ENCODE data around the gene METTL21C.

METTL21C gene

DNA sequence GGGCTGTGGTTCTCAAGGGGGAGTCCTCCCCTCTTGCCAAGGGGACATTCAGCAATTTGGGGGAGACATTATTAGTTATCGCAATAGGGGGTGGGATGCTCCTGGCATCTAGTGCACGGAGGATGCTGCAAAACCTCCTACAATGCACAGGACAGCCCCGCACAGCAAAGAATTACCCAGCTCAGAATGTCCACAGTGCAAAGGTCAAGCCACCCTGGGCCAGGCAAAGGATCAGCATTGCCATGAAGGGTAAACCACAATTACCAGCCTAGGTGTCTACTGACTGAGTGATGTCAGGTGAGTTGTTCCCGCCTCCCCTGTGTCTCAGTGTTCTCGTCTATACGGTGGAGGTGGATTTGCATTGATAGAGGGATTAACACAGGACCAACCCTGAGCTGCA is 2.4 kb upstream of the METTL21C start:
- no peak for DNase-seq

DNA sequence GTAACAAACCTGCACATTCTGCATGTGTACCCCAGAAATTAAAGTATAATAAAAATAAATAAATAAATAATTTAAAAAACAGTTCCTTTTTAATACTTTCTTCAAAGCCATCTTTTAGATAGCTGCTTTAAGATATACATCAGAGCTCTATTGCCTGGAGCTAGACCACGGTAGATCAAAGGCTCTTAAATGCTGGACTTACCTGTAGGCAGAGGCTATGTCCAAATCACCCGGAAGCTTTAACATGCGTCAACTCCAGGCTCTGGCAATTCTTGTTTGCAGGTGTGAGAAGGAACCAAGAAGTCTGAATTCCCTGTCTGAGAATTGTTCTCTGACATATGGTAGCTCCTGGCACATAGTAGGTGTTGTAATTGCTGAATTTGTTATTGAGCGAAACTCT is 1.6 kb upstream of the METTL21C start:
- DNase-seq = no peak

DNA sequence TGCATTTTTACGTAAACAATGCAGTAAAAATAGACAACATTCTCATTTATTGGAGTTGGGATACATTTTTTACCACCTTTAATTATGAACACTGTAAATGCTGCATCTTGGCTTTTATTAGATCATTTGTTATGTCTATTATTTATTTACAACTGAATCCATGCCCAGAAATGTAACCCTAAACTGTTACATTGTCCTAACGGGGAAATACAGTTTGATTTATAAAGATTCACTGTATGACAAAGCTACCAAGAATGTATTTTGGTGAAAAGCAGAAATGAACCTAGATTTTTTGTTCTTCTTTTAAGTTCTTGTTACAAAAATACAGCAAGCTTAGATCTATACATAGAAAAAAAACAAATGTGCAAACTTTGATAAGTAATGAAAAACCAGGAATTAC is 1.1 kb downstream of the METTL21C start:
- no peak for DNase-seq

DNA sequence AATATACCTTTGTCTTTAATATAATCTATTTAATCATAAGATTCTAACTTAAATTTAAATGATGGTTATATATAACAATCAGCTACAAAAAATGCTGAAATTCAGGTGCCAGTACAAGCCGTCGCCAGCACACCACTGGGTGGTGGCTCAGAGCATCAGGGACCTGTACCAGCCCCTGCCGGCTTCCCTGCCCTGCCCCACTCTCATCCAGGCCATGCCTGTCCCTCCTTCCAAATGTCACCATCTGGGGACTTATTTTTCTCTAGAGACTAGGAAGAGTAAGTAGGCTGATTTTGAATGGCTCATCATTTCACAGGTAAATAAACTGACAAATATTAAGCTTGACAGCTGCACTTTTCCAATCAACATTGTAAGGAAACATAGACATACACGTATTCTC is 1.6 kb downstream of the METTL21C start:
- no peak for DNase-seq

DNA sequence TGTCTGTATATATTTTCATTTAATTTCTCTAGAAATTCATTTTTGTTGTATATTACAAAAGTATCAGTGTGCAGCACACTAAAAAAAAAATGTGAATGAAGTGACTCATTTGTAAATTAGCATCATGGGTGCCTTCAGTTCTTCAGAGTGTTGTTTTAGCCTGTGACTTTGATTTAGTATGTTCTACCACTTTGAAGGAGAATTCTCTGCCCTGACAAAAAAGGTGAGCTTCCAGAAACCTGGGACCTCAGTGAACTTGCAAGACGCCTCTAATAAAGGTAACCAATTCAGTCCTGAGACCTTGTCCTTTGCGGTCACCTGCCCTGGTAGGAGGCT is 2.4 kb downstream of the METTL21C start:
- DNase-seq = no peak

DNA sequence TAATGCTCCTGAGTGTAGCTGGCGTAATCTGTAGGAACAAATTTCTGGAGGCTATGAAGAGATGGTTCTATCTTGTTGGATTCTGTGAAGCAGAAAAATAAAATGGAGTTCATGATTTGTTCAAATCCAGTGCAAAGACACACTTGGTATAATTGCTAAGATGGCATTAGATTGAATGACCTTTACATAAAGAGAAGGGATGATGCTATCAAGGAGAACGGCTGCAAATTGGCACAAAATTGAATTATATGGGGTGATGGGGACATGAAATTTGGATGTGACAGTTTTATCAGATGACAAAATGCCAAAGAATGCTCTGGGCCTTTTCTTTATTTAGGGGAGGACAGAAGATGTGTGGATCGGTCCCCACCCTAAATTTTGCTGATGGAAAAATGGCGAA is 4.0 kb downstream of the METTL21C start:
- no peak for DNase-seq

DNA sequence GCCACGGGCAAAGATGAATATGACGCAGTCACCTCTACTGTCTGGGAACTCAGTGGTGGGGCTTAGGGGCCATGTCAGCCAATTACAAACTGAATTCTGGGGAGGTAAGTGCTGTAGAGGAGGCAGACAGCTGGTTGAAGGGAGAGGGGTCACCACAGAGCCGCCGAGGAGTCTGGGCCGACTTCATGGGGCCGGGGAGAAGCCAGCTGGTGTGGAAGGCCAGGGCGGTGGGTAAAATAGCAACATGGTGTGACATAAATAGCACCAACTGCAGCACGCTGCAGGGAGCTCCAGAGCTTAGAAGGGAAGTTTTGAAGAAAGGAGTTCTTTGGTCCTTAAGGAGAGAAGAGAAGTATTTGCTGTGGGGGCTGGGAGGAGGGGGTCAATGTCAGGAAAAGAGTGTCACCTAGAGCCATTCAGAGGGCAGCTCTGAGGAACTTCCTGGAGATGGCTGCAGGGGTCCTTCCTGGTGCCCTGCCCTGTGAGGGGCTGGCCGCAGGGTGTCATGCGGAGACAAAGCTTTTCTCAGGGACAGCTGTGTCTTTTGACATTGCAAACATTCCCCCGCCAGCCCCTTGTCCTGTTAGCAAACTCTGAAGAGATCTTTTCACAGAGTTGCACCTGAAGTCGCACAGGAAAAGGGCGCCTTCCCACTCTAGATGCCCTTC is 6.4 kb downstream of the METTL21C start:
- DNase-seq = no peak

DNA sequence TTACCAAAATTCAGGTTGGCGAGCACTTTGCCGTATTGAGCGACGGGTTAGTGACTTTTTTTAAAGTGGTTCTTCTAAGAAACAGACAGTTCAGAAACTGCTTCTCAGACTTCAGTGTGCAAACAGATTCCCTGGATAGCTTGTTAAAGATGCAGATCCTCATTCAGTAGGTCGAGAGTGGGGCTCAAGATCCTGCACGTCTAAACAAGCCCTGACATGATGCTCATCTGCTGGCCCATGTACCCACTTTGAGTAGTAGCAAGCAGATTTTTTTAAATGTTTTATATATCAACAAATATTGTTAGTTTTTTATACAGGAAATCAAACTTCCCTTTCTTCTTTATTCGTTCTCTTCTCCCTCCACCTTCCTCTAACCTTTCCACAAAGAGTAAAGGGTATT is 7.3 kb downstream of the METTL21C start:
- no peak for DNase-seq

DNA sequence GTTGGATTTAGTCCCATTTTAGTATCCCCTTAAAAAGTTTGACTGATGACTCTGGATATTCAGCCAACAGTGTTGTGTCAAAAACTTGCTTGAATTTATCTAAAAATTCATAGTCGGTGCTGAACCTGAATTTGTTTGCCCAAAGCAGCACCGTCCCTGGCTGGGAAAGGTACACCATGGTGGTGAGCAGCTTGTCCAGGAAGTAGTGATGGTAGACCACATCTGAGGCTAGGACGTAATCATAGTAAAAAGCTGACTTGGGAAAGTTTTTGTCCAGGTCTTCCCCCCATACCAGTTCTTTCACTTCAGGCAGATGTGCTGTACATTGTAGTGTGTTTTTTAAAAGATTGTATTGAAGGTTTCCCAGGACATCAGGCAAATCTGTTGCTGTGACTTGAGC is 8.8 kb downstream of the METTL21C start:
- no peak for DNase-seq

DNA sequence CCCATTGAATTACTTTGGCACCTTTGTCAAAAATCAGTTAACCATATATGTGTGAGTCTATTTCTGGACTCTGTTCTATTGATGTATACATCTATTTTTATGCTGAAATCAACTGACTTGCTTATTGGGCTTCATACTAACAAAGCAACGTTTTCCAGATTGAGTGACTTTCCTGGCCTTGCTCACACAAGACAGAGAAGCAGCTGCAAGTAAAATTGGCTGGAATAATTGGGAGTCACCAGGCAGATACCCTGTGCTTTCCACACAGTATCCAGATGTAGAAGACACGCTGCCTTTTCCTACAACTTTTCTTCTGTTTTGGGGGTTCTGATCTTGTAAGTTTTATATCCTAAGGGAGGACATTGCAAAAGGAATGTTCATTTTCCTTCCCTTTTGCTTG is 11.2 kb downstream of the METTL21C start:
- no peak for DNase-seq

DNA sequence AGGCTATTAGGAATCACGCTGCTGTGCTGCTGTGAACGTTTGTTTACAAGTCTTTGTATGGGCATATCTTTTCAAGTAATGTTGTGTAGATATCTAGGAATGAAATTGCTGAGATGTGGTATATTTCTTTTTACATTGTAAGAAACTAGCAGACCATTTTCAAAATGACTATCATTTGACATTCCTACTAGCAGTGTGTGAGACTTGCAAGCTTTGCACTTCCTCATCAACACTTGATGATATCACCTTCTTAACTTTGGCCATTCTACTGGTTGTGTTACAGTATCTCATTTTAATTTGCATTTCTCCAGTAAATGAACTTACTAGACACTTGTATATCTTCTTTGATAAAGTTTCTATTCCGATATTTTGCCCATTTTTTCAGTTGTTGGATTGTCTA is 12.1 kb downstream of the METTL21C start:
- DNase-seq = no peak

DNA sequence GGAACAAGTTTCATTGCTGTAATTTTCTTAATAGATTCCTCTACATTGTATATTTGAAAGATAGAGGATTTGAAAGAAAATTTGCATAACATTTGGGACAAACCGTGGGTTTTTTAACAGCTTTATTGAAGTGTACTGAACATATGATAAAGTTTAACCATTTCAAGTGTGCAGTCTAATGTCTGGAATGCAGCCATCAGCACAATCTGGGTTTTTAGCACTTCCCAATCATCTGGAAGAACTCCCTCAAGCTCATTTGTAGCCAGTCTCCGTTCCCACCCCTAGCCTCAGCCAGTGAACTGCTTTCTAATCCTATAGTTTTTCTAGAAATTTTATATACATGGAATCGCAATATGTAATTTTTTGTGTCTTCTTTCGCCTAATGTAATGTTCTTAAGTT is 12.6 kb downstream of the METTL21C start:
- no peak for DNase-seq

DNA sequence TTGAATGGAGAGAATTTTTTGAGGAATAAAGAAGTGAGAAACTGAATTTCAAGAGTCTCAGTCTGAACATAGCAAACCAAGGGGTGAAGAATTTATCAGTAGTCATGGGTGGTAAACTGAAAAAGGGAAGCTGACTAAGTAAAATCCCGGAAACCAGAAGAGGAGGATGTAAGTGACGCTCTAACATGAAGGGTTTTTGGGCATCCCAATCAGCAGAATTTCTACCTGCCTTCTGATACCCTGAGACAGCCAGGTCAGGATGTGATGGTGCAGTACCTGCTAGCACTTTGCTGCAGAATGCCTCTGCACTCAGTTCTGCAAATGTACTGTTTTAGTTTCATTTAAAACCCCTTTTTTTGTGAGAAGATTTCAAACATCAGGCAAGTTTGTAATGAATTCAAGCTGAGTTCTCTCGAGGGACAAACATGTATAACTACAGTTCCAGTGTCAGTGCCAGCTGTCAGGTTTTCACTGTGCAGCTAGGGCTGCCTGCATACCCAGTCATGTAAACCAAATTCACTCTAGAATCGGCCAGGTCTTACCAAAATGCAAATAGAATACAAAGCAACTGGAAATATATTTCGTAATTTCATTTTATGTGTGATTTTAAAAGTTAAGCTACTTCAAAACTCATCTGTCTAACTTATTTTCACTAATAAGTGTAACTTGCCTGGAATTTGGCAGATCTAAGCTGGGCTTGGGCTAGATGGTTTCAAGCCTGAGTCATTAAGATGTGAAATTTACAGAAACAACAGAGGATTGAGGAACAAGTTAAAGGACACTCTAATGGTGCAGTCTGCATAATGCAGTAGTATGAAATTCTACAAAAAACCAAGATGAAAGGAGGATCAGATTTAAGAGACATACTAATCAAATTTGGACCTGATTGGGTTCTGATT is 13.8 kb downstream of the METTL21C start:
- DNase-seq = no peak

DNA sequence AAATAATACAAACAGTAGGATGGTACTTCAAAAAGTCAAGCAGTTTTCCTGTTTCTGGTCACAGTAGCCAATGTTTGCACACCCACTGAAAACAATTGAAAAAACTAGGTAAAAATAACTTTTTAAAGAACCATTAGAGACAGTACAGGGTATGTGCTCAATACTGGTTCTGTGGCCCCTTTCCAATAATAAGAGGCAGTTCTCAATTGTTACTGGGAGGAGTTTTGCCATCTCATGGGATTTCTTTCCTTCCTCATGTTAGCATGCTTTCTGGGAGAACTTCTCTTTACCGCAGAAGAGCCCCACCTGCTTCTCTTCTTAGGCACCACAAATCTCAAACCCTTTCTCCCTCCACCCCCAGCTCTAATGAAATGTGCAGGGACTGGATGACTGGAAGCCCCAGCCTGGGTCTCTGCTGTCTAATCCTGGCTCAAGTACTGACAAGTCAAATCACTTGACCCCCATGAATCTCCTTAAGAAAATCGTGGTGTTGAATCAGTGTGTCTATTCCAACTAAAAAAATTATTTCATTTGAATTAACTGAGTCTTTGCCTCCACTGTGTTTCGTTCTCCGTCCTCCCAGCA is 14.6 kb downstream of the METTL21C start:
- no peak for DNase-seq

DNA sequence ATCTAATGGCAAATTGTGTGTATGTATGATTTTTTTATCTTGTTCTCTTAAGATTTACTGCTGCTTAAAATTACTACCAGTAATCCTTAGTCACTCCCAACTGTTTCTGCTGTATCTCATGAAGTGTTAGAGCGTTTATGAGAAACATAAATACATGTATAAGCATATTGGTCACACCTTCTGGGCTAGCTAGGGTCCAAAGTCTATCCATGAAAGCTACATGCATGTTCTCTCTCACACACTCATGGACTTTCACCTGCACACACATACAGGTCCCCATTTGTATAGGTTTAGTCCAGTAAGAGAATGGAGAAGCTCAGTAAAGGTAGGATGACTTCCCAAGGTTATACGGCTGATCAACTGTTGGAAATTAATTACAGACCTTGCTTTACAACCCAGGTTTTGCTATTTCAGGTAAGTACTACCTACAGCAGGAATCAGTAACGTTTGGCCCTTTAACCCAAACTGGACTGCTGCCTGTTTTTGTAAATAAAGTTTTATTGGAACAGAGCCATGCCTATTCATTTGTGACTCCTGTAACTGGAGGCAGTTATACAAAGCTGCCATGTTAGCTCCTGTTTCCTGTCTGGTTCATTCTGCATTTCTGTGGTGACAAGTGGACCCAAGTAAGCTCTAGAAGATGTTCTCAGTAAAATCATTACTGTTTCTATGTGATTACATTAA is 15.3 kb downstream of the METTL21C start:
- DNase-seq = no peak

DNA sequence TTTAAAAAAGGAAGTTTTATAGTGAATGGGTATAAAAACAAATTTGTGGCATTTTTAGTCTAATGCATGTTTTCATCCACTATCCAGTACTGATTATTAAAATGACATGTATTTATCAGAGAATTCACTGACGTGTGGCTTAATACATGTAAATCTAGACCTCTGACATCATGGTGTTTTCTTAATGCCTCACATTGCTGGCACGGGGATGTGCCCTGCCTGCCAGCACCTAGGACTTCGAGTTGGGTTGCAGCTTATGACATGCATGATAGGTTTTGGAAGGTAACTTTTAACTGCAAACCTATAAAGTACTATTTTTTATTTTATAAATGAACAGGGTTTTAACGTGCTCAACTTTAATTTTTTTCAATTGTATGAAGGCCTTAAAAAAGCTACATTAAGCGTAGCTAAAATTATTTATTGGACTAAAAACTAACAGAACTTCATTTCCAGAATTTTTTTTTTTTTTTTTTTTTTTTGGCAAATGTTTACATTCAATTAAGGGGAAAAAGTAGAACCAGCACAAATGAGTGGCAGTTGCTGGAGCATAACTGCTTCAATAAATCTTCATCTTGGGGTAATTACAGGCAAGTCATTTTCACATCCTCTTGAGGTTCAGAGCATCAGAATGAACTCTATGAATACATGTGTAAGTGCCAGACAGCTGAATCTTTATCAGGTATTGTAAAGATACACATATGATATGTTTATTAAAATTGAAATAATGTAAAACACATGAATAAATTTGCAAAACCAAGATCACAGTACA is 16.3 kb downstream of the METTL21C start:
- DNase-seq = no peak

DNA sequence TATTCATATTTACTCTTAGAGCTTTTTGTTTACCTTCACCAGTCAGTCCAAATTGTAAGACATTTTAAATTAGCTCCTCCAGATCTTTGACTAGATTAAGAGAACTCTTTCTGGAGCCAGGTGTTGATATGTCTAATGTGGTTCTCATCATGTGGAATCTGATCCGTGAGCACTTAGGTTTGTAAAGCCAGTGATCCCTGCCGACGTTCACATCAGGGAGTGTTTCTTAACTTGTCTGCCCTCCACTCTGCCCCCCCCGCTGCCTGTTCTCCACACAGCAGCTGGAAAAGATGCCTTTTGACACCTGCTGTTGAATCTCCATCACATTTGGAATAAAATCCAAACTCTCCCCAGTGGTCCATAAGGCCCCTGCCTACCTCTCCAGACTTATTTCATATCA is 17.7 kb downstream of the METTL21C start:
- no peak for DNase-seq

DNA sequence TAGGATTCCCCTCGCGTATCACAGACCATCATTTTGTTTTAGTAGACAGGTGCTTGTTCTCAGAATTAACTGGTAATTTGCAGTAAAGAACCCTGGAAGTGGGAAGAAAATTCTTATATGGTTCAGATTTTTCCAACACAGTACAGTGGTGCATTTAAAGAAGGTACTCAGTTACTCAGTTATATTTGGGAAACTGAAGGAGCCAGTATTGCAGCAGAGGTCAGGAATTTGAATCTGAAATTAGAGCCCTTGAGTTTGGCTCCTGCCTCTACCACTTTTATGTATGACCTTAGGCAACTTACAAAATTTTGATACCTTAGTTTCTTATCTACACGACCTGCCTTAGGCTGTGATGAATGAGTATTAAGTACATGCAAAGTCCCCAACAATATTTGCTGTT is 19.7 kb downstream of the METTL21C start:
- no peak for DNase-seq

DNA sequence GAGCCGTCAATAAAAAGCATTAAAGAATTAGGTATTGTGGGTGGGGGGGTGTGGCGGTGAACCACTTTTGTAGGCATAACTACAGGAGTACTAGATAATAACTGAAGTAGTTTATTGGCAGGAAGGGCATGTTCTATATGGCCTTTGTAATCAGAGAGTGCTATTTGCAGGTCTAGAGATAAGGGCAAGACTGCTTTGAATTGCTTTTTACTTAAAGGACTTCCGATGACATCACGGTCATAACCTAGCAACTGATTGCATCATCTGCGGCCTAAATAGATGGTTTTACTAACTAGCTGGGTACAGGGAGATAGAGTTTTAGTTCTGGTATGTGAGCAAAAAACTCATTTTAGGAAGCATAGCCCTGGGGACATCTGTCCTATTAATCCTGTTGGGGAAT is 24.7 kb downstream of the METTL21C start:
- no peak for DNase-seq

DNA sequence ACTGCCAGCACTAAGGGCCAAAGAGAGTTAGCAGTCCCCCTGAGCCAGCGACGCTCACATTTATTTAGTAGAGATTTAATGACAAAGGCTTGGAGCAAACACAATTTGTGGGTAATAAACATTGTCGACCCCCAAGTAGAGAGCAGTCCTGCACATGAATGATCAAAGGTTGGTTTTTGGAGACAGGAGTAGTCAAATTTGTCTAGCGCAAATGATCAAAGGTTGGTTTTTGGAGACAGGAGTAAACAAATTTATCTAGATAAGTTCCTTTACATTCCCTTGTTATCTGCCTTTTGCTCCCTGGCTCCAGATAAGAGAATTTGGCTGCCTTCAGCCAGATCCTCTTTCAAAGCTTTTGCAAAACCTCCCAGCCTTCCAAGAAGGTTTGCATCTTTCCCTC is 26.9 kb downstream of the METTL21C start:
- DNase-seq = no peak

DNA sequence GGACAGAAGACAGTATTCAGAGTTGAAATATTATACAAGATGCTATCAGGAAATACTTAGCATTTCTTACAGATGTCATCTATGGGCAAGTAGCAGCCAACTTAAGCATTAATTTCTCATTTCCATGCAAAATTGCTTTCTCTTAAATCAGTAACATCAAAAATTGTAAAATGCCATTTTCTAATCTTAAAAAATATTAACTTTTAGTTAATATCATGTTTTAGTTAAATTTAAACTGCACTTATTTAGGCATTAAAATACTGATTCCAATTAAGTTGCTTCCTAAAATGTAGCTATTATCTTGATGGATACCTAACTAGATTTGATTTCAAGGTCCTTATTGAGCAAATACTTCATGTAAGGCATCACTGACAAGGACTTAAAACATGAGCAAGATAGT is 27.8 kb downstream of the METTL21C start:
- no peak for DNase-seq

DNA sequence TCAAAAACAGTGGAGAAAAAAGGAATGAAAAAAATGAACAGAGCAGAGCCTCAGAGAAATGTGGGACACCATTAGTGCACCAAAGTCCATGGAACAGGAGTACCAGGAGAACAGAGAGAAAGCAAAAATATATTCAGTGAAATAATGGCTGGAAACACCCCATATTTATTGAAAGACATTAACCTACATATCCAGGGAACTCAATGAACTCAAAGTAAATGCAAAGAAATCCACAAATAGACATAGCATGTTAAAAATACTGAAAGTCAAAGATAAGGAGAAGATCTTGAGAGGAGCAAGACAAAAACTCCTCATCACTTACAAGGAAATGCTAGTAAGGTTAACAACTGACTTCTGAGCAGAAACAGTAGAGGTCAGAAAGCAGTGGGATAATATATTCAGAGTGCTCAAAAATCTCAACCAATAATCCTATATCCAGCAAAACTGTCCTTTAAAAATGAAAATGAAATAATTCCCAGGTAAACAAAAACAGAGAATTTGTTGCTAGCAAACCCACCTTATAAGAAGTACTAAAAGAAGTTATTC is 35.6 kb downstream of the METTL21C start:
- DNase-seq = no peak

DNA sequence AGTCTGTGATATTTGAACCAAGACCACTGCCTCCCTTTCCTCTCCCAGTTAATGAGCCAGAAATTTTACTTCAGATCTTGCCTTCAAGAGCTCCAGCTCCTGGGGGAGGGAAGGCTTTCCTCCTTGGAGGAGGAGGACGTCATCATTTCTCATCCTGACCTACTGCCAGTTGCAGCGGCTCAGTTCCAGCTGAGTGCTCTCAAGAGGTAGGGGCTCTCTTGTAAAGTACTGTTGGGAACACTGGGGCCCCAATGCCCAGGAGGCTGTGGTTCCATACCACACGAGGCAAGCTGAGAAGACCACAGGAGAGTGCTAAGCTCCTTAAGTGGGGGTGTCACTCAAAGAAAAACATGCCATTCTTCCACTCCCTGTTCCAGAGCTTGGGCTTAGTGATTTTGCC is 36.2 kb downstream of the METTL21C start:
- no peak for DNase-seq

Data from stimulated activated naive CD4-positive, alpha-beta T cell treated with Interleukin-2 at 50 U/mL for 16 hours (primary cell).